ENCODE data around the gene CARD8. TPM values are rescaled to one million over a fixed set of nuclear protein-coding genes. Genes with fewer than 3 reads are reported as not detected.

The CARD8 gene
- total RNA-seq (2021) = 17.7 and 25.6 TPM in 2 replicates
- Bru-seq, nascent RNA = percentile 55 among the genes with signal in this experiment
- BruChase-seq, experiment 1, labeled RNA remaining after a 2-hour chase = percentile 64 among the genes with signal in this experiment
- percentile 60 among the genes with signal in this experiment for BruChase-seq, experiment 2, labeled RNA remaining after a 6-hour chase
- long read RNA-seq, transcript CARD8-214 (5 exons, 614 nt) = major isoform, 9 of 15 reads
- long read RNA-seq, partial matches to known transcripts = 0 of 15 reads
- long read RNA-seq, other reads (novel, unspliced or antisense) = 5 of 15 reads

- Histone ChIP-seq H3K4me2 (peak within 1 kb of the TSS; percentile 78), H3K9me2 (ENCODE audit: insufficient read depth) (no peaks in the 10 kb centered on the region; the same call in 1 of the 2 replicates), H3K27ac (peak within 1 kb of the TSS; percentile 93), H2AFZ (peak within 1 kb of the TSS; percentile 85), H3K36me3 (ENCODE audit: low read depth) (0 out of 2 replicates have a peak, but pooled peaks cover 5% of the 10 kb centered on the region), H4K20me1 (ENCODE audit: insufficient read depth) (no peaks in the 10 kb centered on the region), H3K4me3 (peak within 1 kb of the TSS; percentile 65), H3K27me3 (ENCODE audit: insufficient read depth, low read depth) (no peaks in the 10 kb centered on the region), H3K9me3 (ENCODE audit: insufficient read depth, low read depth) (no peaks in the 10 kb centered on the region), H3K4me1 (replicated peaks; ENCODE audit: insufficient read depth) (peaks cover 32% of the 10 kb centered on the region), H3F3A (ENCODE audit: insufficient read depth, low read depth) (peaks cover 3% of the 10 kb centered on the region), H3K79me2 (ENCODE audit: low read depth) (peaks cover 23% of the 10 kb centered on the region)
- intact Hi-C loops (cut with micrococcal nuclease; ENCODE audit: unreplicated experiment) = loop anchor here (1.0 kb wide), 1 partner anchor 85 kb away; the partner anchor contains the start of genes LIG1 and ZSWIM9
- BruUV-seq (replicated peaks) = no TSS peak
- POLR2A ChIA-PET (ENCODE audit: unreplicated experiment) = interaction anchor here (0.6 to 0.9 kb wide), 3 partner anchors 52 to 288 kb away, joined by 4 to 6 read pairs (median 4); no protein-coding TSS in a partner anchor
- CTCF ChIA-PET = interaction anchor here (0.6 kb wide), 1 partner anchor 159 kb away, joined by 5 read pairs; no protein-coding TSS in a partner anchor
- DNase-seq = peak; percentile 72 to 82
- TF ChIP-seq EZH2 (IDR thresholded peaks at IDR 0.05; ENCODE audit: low read depth) (no peak), CTCF (conservative IDR thresholded peaks at IDR 0.05) (no peak)
Observed at GRCh38 chr19:48255376-48256303, at the start of gene CARD8. TSS of gene CARD8 (minus strand) at chr19:48255912. CDS start at chr19:48241020, 14,892 bp downstream.

- Histone ChIP-seq H3K36me3 (ENCODE audit: low read depth) (no peaks in the 10 kb centered on the region), H3K27ac (no peak overlapping the region), H3K27me3 (ENCODE audit: insufficient read depth, low read depth) (peaks cover 23% of the 10 kb centered on the region), H4K20me1 (ENCODE audit: insufficient read depth) (no peaks in the 10 kb centered on the region), H3K9me2 (ENCODE audit: insufficient read depth) (no peaks in the 10 kb centered on the region), H3K4me3 (no peak overlapping the region), H3K4me2 (no peak overlapping the region), H3K79me2 (ENCODE audit: low read depth) (no peaks in the 10 kb centered on the region), H3K9me3 (ENCODE audit: insufficient read depth, low read depth) (no peaks in the 10 kb centered on the region), H3F3A (ENCODE audit: insufficient read depth, low read depth) (0 out of 2 replicates have a peak, but pooled peaks cover 8% of the 10 kb centered on the region), H2AFZ (no peak overlapping the region), H3K4me1 (replicated peaks; ENCODE audit: insufficient read depth) (no peaks in the 10 kb centered on the region)
- BruUV-seq (replicated peaks) = no TSS peak
- intact Hi-C loops (cut with micrococcal nuclease; ENCODE audit: unreplicated experiment) = no loop called here
- DNase-seq = no peak
- ChIA-PET POLR2A (ENCODE audit: unreplicated experiment) (no interaction called here), CTCF (no interaction called here)
- no peak for TF ChIP-seq EZH2 (IDR thresholded peaks at IDR 0.05; ENCODE audit: low read depth)
- no peak for TF ChIP-seq CTCF (conservative IDR thresholded peaks at IDR 0.05)
Observed at GRCh38 chr19:48303866-48304265, 48.2 kb upstream of the CARD8 start.

GRCh38 chr19:48303367-48303766, 47.7 kb upstream of the CARD8 start:
- intact Hi-C loops (cut with micrococcal nuclease; ENCODE audit: unreplicated experiment) = no loop called here
- no peaks in the 10 kb centered on the region for H3K9me3 ChIP-seq (ENCODE audit: insufficient read depth, low read depth)
- no peak overlapping the region for H3K4me3 ChIP-seq
- ChIA-PET POLR2A (ENCODE audit: unreplicated experiment) (no interaction called here), CTCF (no interaction called here)
- peaks cover 23% of the 10 kb centered on the region for H3K27me3 ChIP-seq (ENCODE audit: insufficient read depth, low read depth)
- no peak overlapping the region for H3K27ac ChIP-seq
- H2AFZ ChIP-seq = no peak overlapping the region
- 0 out of 2 replicates have a peak, but pooled peaks cover 8% of the 10 kb centered on the region for H3F3A ChIP-seq (ENCODE audit: insufficient read depth, low read depth)
- no peaks in the 10 kb centered on the region for H3K36me3 ChIP-seq (ENCODE audit: low read depth)
- no peaks in the 10 kb centered on the region for H3K79me2 ChIP-seq (ENCODE audit: low read depth)
- BruUV-seq (replicated peaks) = no TSS peak
- no peak for TF ChIP-seq CTCF (conservative IDR thresholded peaks at IDR 0.05)
- no peak for TF ChIP-seq EZH2 (IDR thresholded peaks at IDR 0.05; ENCODE audit: low read depth)
- no peak overlapping the region for H3K4me2 ChIP-seq
- no peaks in the 10 kb centered on the region for H4K20me1 ChIP-seq (ENCODE audit: insufficient read depth)
- H3K9me2 ChIP-seq (ENCODE audit: insufficient read depth) = no peaks in the 10 kb centered on the region
- no peaks in the 10 kb centered on the region for H3K4me1 ChIP-seq (replicated peaks; ENCODE audit: insufficient read depth)
- DNase-seq = no peak

Data from PC-9 (cell line).